Keratinocyte (primary cell): ENCODE results near the gene SEPTIN14. TPM values are rescaled to one million over a fixed set of nuclear protein-coding genes. Genes with fewer than 3 reads are reported as not detected.

Source experiments
- DNase-seq: peaks from one replicate; pipeline ENCODE4 v3.0.0-alpha.2; 2011; ENCODE audit warnings: low read depth, missing footprints, low spot score
- FAIRE-seq: peaks from 2 replicates; lab custom pipeline; 2011; peaks lifted over from hg19 to GRCh38; lab: Jason Lieb, UNC
- H2AFZ ChIP-seq: 2 replicates; pipeline ENCODE4 v1.6.0; 2012; ENCODE audit warnings: low read length, control low read depth, inconsistent platforms; ENCODE audit not compliant: control insufficient read depth
- H3K27ac ChIP-seq: 2 replicates; pipeline ENCODE4 v1.5.1; 2011; ENCODE audit warnings: low read length; ENCODE audit not compliant: control insufficient read depth, insufficient read depth
- H3K27me3 ChIP-seq: 3 replicates; pipeline ENCODE4 v1.6.0; 2011; ENCODE audit warnings: low read length; ENCODE audit not compliant: control insufficient read depth, insufficient read depth; ENCODE audit errors: extremely low read depth
- H3K36me3 ChIP-seq, 2 experiments: 2 replicates in 1 of 2; 3 replicates in 1 of 2; pipeline ENCODE4 v1.5.1; 2011; ENCODE audit warnings: low read length in 2 of 2, mild to moderate bottlenecking in 1 of 2; ENCODE audit not compliant: control insufficient read depth in 2 of 2, insufficient read depth in 2 of 2; ENCODE audit errors: extremely low read depth in 1 of 2
- H3K4me1 ChIP-seq: 3 replicates; pipeline ENCODE4 v1.5.1; 2011; ENCODE audit warnings: low read length; ENCODE audit not compliant: control insufficient read depth, insufficient read depth; ENCODE audit errors: extremely low read depth
- H3K4me2 ChIP-seq: 3 replicates; pipeline ENCODE4 v1.6.0; 2011; ENCODE audit warnings: low read depth, low read length; ENCODE audit not compliant: control insufficient read depth, insufficient read depth; ENCODE audit errors: extremely low read depth
- H3K4me3 ChIP-seq, 3 experiments: fragments of 200-600 bp in 1 of 3; sonication (generic) in 1 of 3; 2 replicates in 2 of 3; 3 replicates in 1 of 3; pipeline ENCODE4 v1.5.1; 2011 to 2016; ENCODE audit warnings: low read length in 3 of 3, mild to moderate bottlenecking in 3 of 3, control low read depth in 2 of 3, inconsistent platforms in 1 of 3, low read depth in 1 of 3, mixed read lengths in 1 of 3, mixed run types in 1 of 3, moderate library complexity in 1 of 3; ENCODE audit not compliant: control insufficient read depth in 2 of 3, insufficient read depth in 2 of 3; ENCODE audit errors: extremely low read depth in 1 of 3
- H3K79me2 ChIP-seq: 2 replicates; pipeline ENCODE4 v1.6.0; 2012; ENCODE audit warnings: low read length; ENCODE audit not compliant: control insufficient read depth, insufficient read depth
- H3K9ac ChIP-seq: 3 replicates; pipeline ENCODE4 v1.6.0; 2011; ENCODE audit warnings: low read length; ENCODE audit not compliant: control insufficient read depth, insufficient read depth; ENCODE audit errors: extremely low read depth
- H3K9me1 ChIP-seq: 3 replicates; pipeline ENCODE4 v1.6.0; 2011; ENCODE audit warnings: low read length; ENCODE audit not compliant: control insufficient read depth, insufficient read depth; ENCODE audit errors: extremely low read depth
- H3K9me3 ChIP-seq: 2 replicates; pipeline ENCODE4 v1.5.1; 2012; ENCODE audit warnings: low read depth, low read length; ENCODE audit not compliant: control insufficient read depth
- H4K20me1 ChIP-seq: 3 replicates; pipeline ENCODE4 v1.6.0; 2011; ENCODE audit warnings: low read length; ENCODE audit not compliant: control insufficient read depth, insufficient read depth; ENCODE audit errors: extremely low read depth
- CTCF ChIP-seq, 3 experiments: IDR thresholded peaks in 1 of 3; conservative IDR thresholded peaks in 1 of 3; optimal IDR thresholded peaks in 1 of 3; 2 replicates in 2 of 3; 3 replicates in 1 of 3; pipeline versions ENCODE3 to v1.5.1; 2011; ENCODE audit warnings: low read length in 3 of 3, mild to moderate bottlenecking in 3 of 3, moderate library complexity in 2 of 3, control low read depth in 1 of 3, inconsistent platforms in 1 of 3; ENCODE audit not compliant: insufficient read depth in 2 of 3; ENCODE audit errors: extremely low read depth in 1 of 3
- EZH2 ChIP-seq: IDR thresholded peaks from one replicate; pipeline ENCODE4 v1.6.1; 2012; ENCODE audit warnings: inconsistent platforms, mild to moderate bottlenecking, low read length, moderate library complexity
- dilution Hi-C: fragments of 300-500 bp; cut with MboI; formaldehyde crosslinking; loops from one replicate; pipeline ENCODE4 v1.7.0; 2020; ENCODE audit warnings: low sequenced_read_pairs; ENCODE audit not compliant: extremely low pct_ligation_motif_present
- polyA plus RNA-seq, 5 experiments: library from polyadenylated mRNA; depleted of rRNA in 3 of 5; stranded (reverse) in 3 of 5; stranded (forward) in 1 of 5; unstranded in 1 of 5; fragments of >200 nt; gene quantifications; 1 replicate in 1 of 5; 2 replicates in 3 of 5; 3 replicates in 1 of 5; pipeline versions ENCODE4 v1.2.1 to v1.2.3, GENCODE V29; 2011 to 2012; ENCODE audit warnings: missing spikeins in 2 of 5, low read depth in 1 of 5, low replicate concordance in 1 of 5

The SEPTIN14 gene
- polyA plus RNA-seq, 1 donor (not counting 4 experiments of a cell fraction or from before 2014, with no cell fraction given) = not detected

- H3K27me3 ChIP-seq = no peaks in the 10 kb centered on the region
- no peaks in the 10 kb centered on the region for H4K20me1 ChIP-seq
- no peak overlapping the region for H3K27ac ChIP-seq
- TF ChIP-seq EZH2 (no peak), CTCF (optimal IDR thresholded peaks at IDR 0.05 in 1 of 3, IDR thresholded peaks at IDR 0.05 in 1 of 3, conservative IDR thresholded peaks at IDR 0.05 in 1 of 3; ENCODE audit: extremely low read depth in 1 of 3, insufficient read depth in 2 of 3, low read length in 3 of 3) (no peak)
- no peaks in the 10 kb centered on the region for H3K36me3 ChIP-seq
- H3K79me2 ChIP-seq = no peaks in the 10 kb centered on the region
- no peak overlapping the region for H3K4me2 ChIP-seq
- no peak for FAIRE-seq
- DNase-seq = no peak
- H3K9me1 ChIP-seq = no peaks in the 10 kb centered on the region
- no peaks in the 10 kb centered on the region for H3K9me3 ChIP-seq
- H3K4me3 ChIP-seq = no peak overlapping the region
- no peaks in the 10 kb centered on the region for H3K4me1 ChIP-seq
- dilution Hi-C loops = no loop called here
- no peak overlapping the region for H2AFZ ChIP-seq
- no peak overlapping the region for H3K9ac ChIP-seq
Observed at GRCh38 chr7:55878691-55879090, 16.1 kb upstream of the SEPTIN14 start.

DNA sequence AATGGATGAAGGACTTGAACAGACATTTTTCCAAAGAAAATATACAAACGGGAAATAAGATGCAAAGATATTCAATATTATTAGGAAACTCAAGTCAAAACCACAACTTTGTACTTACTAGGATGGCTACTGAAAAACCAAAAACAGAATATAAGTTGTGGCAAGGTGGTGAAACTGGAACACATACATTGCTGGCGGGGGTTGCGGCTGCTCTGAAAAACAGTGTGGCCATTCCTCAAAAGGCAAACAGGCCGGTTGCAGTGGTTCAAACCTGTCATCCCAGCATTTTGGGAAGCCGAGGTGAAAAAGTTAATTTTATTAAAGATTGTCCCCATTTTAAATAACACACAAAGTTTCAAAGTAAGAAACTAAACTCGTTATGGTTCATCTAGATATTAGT, 14.8 kb upstream of the SEPTIN14 start:
- no peak for DNase-seq
- Histone ChIP-seq H3K9ac (no peak overlapping the region), H3K4me2 (no peak overlapping the region), H2AFZ (no peak overlapping the region), H3K9me1 (no peaks in the 10 kb centered on the region), H3K4me3 (no peak overlapping the region), H3K27me3 (no peaks in the 10 kb centered on the region), H3K36me3 (no peaks in the 10 kb centered on the region), H3K9me3 (no peaks in the 10 kb centered on the region), H4K20me1 (no peaks in the 10 kb centered on the region), H3K79me2 (no peaks in the 10 kb centered on the region), H3K27ac (no peak overlapping the region), H3K4me1 (no peaks in the 10 kb centered on the region)
- dilution Hi-C loops = no loop called here
- no peak for FAIRE-seq
- no peak for TF ChIP-seq EZH2
- TF ChIP-seq CTCF (optimal IDR thresholded peaks at IDR 0.05 in 1 of 3, IDR thresholded peaks at IDR 0.05 in 1 of 3, conservative IDR thresholded peaks at IDR 0.05 in 1 of 3; ENCODE audit: extremely low read depth in 1 of 3, insufficient read depth in 2 of 3, low read length in 3 of 3) = no peak
